ENCODE data around the gene MAPK7.

The MAPK7 gene

DNA sequence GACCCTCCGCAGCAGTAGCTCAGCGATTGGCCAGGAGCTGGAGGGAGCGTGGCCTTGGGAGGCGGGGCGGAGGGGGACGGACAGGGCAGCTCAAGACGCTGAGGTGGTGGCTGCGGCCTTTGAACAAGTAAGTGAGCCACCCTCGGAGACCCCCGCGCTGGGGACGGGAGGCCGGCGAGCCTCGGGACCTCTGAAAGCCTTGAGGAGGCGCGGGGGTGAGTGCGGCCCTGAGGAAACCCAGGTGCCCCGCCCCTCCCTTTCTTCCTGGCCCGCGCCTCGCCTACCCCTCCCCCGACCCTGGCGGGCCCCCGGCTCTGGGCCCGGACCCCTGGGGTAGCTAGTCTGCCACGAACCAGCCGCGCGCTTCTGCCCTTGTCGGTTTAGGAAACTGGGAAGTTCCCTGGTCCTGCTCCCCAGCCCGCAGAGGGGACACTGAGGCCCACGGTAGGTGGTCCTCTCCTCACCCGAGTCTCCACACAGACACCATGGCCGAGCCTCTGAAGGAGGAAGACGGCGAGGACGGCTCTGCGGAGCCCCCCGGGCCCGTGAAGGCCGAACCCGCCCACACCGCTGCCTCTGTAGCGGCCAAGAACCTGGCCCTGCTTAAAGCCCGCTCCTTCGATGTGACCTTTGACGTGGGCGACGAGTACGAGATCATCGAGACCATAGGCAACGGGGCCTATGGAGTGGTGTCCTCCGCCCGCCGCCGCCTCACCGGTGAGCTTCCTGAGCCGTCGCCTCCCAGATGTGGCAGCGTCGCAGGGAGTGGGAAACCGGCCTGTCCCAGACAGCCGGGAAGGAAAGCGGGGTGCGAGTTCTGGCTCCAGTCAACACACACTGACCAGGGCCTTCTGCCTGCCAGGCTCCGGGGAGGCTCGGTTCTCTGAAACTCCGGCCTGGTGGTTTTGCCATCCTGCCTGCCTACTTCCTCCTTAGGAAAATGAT is at the start of gene MAPK7:
MAPK7 (plus strand) TSS at position 83 of the 945 bp plus-strand sequence; CDS start at position 486, 403 bp downstream.
- DNase-seq (ENCODE audit: insufficient read length, low spot score) = no peak
- FAIRE-seq = peak; percentile 46

DNA sequence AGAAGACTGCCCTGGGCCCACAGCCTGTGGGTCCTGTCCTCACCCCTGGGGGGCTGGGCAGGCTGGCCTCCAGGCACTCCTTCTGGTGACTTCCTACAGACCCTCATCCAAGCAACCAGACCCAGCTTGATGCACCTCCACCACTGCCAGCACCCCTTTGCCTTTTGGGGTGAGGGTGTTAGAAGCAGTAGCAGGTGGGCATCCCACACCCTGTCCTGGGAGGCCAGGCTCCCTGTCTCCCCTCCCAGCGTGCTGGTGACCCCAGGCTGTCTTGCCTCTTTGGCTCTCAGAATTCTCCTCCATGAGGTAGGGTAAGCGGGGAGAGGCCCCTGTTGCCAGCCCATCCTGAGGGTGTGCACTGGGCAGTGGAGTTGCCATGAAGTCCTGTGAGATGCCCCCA is 49.2 kb upstream of the MAPK7 start:
- DNase-seq (ENCODE audit: insufficient read length, low spot score) (no peak), FAIRE-seq (no peak)

DNA sequence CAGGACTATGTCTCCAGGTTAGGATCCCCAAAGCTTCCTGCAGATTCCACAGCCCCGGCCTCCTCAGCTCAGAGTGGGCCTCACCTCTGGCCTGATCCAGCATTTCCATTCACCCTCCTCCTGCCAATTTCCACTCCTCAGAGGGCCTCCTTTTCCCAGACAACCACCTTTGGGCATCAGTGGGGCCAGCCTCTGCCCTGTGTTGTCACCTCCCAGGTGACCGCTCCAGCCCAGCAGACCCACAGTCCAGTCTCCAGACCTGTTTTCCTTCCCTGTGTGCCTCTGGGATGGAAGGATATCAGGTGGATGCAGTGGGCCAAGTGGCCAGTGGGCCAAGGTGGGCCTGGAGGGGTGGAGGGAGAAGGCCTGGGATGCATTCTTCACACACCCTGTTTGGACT is 48.5 kb upstream of the MAPK7 start:
- peak; percentile 31 for FAIRE-seq
- DNase-seq (ENCODE audit: insufficient read length, low spot score) = no peak

DNA sequence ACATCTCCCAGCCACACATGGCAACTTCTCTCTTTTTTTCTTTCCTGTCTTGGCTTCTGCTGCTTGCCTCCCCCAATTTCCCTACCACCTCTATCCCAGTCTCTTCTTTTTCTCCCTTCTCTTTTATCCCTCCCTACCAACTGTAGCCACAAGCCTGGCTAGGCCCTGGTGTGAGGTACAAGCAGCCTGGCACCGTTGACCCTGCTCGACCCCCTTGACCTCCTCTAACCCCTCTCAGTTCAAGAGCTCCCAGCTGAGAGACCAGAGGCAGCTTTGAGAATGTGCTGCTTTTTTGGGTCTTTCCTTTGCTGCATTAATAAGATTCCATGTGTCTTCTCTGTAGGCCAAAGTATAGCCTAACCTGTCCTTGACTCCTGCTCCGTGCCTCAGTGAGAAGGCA is 48.0 kb upstream of the MAPK7 start:
- FAIRE-seq = peak; percentile 67

DNA sequence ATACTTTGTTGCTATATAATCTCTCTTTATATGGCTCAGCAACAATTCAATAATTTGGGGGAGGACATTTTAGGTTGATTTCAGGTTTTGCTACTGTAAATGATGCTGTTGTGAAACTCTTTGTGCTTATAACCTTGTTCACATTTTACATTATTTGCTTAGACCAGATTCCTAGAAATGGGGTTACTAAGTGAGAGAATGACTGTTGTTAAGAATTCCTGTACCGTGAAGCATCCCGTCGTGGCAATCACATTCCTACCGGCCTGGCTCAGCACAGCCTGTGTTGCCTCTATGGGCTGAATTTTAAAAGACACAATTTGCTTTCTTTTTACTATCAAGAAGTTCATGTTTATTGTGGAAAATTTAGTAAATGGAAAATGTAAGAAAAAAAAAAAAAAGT is 47.2 kb upstream of the MAPK7 start:
- peak; percentile 70 for FAIRE-seq
- DNase-seq (ENCODE audit: insufficient read length, low spot score) = peak; percentile 62

More for the DNA sequence above, 48.0 kb upstream of the MAPK7 start:
- no peak for DNase-seq (ENCODE audit: insufficient read length, low spot score)

DNA sequence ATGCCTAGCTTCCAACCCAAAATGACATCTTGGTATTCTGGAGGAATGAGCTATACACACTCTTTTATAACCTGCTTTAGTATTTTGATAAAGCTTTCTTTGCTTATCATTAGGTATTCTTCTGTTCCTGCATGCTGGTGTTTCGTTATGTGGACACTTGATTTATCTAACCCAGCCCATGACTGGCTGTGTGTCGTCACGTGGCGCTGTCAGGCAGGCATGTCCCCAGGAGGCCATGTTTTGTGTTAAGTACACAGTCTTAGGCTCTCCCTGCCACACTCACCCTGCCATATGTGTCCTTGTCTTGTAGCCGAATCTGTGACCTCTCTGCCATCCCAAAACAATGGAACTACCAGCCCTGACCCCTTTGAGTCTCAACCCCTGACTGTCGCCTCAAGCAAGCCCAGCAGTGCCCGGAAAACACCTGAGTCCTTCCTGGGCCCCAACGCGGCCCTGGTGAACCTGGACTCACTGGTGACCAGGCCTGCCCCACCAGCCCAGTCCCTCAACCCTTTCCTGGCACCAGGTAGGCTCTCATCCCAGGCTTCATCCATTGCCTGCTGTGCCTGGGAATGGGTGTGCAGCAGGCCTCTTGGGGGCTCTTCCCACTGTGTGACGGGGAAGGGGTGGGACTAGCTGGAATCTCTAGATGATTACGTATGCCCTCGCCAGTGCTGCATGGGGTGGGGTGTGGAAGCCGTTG is 46.6 kb upstream of the MAPK7 start:
- no peak for DNase-seq (ENCODE audit: insufficient read length, low spot score)
- FAIRE-seq = peak; percentile 82

DNA sequence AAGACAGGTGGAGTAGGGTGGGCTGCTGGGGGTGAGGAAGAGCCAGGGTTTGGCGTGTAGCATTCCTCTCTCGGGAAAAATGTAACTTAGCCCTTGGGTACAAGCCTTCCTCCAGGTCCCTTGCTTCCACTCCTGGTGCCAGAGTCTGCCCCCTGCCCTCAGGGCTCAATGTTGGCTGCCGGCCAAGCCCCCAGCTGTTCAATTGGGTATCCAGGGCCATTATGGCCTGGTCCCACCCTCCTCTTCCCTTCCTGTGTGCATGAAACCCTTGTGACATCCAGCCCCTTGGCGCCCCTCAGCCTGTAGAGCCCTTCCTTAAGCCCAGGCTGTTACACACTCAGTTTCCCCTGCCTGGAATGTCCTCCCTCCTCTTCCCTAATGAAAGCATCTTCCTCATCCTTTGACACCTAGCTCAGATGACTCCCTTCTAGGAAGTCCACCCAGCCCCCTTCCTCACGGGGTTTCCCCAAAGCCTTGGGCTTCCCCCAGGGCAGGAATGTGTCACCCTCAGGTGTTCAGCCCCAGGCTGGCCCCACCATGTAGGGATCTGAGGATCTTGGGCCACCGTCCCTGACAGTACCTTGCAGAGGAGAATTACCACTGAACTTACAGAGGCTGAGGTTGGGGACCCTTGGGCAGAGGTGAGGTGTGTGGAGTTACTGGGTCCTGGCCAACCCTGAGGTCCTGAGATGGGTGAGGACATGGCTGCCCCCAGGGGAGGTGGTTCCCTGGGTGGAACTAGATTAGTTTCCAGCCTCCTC is 45.7 kb upstream of the MAPK7 start:
- peak; percentile 16 for FAIRE-seq

DNA sequence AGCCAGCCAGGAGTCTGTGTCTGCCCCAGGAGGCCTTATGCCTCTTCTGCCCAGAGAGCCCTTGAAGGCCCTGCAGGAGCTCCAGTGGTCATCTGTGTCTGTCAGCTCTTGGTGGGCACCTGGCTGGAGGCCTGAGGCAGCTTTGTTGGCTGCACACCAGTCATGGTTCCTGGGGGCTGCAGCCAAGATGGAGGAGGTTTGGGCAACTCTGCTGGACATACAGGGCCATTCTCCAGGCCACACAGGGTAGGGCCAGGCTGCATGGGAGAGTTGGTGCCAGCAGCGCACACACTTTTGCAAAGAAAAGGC is 45.2 kb upstream of the MAPK7 start:
- no peak for FAIRE-seq
- no peak for DNase-seq (ENCODE audit: insufficient read length, low spot score)

More for the DNA sequence above, 45.7 kb upstream of the MAPK7 start:
- DNase-seq (ENCODE audit: insufficient read length, low spot score) = no peak

DNA sequence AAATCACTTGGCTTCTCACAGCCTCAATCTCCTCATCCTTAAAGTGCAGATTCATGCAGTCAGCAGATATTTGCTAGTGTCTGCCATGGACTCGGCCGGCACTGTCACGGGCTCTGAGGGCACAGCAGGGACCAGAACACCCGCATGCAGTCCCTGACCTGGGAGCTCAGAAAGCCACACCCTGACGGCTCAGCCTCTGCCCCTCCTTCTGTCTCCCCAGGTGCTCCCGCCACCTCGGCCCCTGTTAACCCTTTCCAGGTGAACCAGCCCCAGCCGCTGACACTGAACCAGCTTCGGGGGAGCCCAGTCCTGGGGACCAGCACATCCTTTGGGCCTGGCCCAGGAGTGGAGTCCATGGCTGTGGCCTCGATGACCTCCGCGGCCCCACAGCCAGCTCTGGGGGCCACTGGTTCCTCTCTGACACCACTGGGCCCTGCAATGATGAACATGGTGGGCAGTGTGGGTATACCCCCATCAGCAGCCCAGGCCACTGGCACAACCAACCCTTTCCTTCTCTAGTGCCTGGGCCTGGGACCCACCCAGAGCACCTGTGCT is 44.5 kb upstream of the MAPK7 start:
- FAIRE-seq (peak; percentile 36), DNase-seq (ENCODE audit: insufficient read length, low spot score) (no peak)

DNA sequence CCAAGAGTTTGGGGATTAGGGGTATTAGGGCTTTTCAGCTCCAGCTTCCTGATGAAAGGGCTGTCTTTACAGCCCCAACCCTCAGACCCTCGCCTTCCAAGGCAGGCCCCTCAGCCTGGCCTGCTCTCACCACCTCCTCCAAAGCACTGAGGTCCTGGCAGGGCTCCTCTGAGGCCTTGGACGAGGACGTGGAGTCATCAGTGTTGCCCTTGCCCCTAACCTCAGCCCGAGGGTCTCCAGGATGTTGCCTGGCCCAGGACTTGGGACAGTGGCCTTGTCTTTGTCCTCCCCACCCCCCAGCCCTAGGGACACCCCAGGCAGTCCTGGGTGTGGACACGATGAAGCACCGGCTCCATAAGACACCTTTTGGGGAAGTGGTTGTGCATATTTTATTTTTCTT is 44.0 kb upstream of the MAPK7 start:
- no peak for FAIRE-seq
- DNase-seq (ENCODE audit: insufficient read length, low spot score) = no peak

DNA sequence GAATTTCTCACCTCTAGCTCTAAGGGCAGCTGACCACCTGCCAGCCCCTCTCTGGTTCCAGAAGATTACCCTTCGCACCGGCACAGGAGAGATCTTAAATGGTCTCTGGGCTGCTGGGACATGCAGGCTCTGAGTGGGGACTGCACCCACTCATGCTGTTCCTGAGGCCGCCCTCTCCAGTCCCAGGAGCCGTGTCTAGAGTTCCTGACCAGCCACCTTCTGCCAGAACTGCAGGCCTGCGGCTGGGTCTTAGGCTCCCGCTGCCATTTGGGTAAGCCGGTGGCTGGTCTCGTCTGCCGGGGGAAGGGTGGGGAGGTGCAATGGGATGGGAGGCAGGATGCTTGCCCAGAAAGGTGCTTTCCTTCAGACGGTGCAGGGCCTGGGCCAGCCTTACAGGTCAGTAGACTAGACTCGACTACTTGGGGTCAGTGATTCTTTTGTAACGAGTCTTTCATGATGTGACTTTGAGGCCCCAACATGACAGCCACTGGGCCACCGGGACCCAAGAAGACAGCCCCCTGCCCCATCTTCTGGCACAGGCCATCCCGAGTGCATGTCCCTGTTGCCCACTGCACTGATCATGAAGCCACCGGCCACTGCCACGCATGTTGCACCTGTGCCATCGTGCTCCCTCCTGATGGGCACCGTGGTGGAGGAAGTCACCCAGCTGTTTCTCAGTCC is 42.2 kb upstream of the MAPK7 start:
- FAIRE-seq (no peak), DNase-seq (ENCODE audit: insufficient read length, low spot score) (no peak)

DNA sequence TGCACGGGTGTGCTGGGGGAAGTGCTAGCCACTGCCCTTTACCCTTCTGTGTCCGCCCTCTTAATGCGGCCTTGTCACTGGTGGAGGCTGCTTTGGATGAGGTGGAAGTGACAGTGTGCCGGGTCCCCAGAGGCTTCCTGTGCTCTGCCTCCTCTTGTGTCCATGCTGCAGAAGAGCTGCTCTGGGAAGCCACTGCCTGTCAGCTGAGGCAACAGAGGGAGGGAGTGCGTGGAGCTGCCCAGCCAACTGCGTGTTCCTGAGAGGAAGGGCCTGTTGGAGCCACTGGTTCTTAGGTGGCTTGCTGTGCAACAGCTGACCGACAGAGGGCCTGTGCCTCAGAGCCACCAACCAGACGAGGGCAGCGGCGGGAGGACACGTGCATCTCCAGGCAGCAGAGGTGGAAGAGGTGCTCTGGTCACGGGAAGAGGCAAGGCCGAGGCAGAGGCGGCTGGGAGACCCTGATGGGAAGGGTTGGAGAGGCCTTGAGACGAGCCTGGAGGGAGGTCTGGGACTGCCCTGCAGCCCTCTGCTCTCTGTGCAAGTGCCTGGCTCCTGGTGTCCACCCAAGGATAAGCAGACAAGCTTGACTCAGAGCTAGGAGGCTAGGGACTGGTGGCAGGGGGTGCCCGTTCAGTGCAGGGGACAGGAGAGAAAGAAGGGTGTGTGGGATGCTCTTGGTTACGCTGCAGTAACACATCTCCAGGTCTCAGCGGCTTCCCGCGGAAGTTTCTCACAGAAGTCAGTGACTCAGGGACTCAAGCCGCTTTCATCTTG is 41.2 kb upstream of the MAPK7 start:
- peak; percentile 76 for FAIRE-seq
- no peak for DNase-seq (ENCODE audit: insufficient read length, low spot score)

DNA sequence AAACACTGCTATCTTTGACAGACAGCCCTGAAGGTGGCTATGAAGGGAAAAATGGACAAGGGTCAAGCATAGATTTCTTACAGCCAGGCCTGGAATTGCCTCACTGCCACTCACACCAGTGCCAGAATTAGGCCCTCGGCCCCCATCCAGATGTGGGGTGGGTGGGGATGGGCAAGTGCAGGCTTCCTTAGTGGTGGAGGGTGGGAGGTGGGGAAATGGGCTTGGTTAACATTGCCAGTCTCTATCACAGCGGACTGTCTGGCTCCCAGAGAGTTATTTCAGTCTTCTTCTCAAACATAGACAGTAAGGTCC is 40.6 kb upstream of the MAPK7 start:
- no peak for FAIRE-seq

DNA sequence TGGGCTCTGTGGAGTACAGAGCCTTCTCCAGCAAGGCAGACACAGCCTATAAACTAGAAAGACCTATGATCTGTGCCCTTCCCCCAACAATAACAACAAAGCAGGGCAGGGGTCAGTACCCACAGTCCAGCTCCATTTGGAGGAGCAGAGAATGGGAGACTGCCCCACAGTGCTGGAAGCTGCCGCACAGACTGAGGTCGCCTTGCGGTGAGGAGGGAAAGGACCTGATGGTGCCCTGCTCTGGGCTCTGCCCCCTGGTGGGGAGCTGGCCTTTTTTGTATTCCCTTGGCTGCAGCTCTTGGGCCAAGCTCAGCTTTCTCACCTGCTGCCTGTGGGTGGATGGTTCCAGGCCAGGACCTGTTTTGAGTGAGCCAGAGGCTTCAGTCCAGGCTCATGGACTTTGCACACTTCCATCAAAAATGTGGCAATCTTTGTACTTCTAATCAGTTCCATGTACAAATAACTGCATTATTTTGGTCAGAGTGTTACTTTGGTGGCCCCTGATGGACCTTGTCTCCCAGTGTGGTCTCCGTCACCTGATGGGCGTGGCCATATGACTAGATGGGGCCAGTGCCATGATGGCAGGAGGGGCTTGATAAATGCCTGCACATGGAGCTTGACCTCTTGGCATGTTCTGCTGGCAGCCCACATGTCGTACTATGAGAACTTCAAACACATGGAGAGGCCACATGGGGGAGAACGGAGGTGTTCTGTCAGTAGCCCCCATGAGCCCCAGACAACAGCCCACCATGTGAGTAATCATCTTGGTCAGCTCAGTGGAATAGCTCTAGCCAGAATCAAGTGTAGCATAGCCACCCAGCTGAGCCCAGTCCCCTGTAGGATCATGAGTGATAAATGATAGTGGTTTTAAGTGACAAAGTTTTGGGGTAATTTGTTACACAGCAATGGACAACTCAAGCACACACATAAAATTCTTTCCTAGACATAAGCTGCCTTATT is 40.0 kb upstream of the MAPK7 start:
- DNase-seq (ENCODE audit: insufficient read length, low spot score) (peak; percentile 76), FAIRE-seq (peak; percentile 86)

More for the DNA sequence above, 40.6 kb upstream of the MAPK7 start:
- DNase-seq (ENCODE audit: insufficient read length, low spot score) = no peak

DNA sequence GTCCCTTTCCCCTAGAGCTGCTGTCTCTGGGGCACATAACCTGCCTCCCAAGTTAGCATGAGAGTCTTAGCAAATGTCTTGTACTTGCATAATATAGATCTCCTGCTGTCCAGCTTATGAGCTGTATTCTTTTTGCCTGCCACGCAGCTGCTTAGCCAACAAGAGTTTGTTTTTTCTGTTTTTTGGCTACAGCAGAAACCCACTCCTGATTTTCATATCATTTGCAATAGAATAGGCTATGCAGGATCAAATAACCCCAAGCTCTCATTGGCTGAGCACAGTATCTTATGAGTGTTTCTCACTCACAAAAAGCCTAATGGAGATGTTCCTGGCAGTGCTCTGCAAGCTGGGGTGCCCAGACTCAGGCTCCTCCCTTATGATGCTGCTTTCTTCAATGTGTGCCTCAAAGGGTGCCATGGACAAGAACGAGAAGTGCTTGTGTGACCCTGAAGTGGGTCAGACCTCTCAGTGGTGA is 38.9 kb upstream of the MAPK7 start:
- DNase-seq (ENCODE audit: insufficient read length, low spot score) (no peak), FAIRE-seq (peak; percentile 92)

DNA sequence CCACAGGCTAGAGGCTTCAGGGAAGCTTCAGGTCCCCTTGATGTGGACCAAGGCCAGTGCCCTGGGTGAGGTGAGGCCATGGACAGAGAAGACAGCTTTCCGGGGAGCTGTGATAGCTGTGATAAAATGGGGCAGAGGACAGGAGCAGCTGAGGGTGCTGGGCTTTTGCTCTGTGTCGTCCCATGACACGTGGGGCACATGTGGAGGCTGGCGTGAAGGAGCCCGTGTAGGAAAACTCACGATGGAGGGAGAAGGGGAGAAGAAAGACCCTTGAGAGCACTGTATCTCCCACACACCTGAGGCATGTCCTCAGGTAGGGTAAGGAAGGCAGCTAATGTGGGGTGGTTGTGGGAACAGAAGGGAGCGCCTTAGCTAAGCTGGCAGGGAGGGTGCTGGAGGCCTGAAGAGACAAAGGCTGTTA is 37.1 kb upstream of the MAPK7 start:
- DNase-seq (ENCODE audit: insufficient read length, low spot score) (no peak), FAIRE-seq (no peak)

DNA sequence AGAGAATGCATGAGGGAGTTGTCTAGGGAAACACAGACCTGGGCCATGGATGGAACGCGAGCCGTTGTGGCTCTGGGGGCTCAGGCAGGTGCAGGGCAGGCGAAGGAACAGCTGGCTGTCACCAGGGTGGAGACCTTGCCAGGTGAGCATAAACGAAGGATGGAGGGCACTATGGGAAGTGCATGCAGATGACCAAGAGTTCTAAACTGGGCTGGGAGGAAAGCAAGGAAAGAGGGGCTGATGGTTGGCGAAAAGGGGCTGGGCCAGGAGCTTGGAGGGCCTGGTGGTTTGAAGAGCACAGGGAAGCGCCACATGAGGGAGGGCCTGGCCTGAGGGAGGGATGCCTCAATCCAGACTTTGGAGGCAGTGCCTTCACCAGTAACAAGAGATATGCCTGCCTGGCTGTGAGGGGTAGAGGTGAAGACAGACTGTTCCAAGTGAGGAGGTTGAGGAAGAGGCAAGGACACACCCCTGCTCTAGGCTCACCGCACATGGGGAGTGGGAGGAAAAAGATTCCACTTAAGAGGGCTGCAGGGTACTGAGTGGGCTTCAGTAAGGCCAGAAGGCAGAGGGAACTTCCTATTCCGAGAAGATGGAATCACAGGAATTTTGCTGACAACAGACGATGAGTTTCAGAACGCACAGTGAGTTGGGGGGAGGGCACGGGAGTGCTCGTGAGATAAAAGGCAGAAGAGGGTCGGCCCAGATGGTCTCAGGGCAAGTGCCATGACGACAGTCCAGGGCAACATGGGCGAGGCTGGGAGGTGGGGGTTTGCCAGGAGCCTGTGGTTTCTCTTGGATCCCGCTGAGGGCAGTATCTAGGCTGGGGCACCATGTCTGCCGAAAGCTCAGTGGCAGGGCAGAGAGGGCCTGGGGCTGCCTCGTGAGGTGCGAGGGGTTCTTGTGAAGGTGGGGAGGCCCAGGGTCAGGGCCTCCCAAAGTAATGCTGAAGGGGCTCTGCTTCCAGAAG is 36.4 kb upstream of the MAPK7 start:
- DNase-seq (ENCODE audit: insufficient read length, low spot score) (no peak), FAIRE-seq (peak; percentile 86)
